Measurements from ENCODE around the gene GLRX5. TPM values are rescaled to one million over a fixed set of nuclear protein-coding genes. Genes with fewer than 3 reads are reported as not detected.

Gene GLRX5
- total and polyA plus RNA-seq, 9 donors = 38.0 to 105 (median 42.9) TPM

DNA sequence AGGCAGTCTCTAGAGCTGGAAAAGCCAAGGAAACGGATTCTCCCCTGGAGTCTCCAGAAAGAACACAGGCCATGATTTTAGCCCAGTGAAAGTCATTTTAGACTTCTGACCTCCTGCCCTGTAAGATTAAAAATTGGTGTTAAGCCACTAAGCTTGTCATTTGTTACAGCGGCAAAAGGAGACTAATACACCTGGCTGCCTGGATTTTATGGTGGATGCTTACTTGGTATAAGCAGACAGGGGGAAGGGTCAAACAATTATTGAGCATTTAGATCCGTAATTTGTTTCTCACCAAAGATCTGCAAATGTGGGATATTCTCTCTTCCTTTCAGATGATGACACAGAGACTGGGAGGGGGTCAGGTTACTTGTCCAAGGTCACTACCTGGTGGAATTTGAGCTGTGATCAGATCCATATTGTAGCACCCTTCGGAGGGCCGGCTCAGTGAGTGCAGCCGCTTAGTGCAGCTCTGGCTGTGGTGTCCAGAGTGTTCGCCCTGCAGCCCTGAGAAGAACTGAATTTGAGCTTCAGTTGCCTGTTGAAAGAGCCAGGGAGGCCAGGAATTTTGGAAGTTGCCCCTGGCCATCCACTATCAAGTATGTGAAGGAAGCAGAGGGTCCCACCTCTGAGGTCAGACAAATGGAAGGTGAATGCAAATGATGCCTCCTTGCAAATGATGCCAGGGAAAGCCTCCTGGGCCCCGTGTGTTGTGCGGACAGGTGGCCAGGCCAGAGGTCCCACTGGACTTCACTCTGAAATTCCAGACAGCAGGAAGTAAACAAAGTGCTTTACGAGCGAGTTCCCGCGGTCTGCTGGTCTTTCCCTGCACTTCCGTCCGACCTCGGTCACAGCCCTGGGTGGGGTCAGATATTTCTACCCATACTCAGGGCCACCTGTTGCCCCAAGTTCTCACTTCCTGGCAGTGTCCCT, 15.1 kb downstream of the GLRX5 start:
- no peaks in the 10 kb centered on the region for H3K36me3 ChIP-seq
- no peak overlapping the region for H3K27ac ChIP-seq
- WGBS, 3 donors = 85 to 88% (median 87%) methylated on average over 16 of the region's 16 CpGs
- TF ChIP-seq POLR2A (IDR thresholded peaks at IDR 0.05) (no peak), EP300 (IDR thresholded peaks at IDR 0.05) (no peak)
- TF ChIP-seq, protein P1, sequence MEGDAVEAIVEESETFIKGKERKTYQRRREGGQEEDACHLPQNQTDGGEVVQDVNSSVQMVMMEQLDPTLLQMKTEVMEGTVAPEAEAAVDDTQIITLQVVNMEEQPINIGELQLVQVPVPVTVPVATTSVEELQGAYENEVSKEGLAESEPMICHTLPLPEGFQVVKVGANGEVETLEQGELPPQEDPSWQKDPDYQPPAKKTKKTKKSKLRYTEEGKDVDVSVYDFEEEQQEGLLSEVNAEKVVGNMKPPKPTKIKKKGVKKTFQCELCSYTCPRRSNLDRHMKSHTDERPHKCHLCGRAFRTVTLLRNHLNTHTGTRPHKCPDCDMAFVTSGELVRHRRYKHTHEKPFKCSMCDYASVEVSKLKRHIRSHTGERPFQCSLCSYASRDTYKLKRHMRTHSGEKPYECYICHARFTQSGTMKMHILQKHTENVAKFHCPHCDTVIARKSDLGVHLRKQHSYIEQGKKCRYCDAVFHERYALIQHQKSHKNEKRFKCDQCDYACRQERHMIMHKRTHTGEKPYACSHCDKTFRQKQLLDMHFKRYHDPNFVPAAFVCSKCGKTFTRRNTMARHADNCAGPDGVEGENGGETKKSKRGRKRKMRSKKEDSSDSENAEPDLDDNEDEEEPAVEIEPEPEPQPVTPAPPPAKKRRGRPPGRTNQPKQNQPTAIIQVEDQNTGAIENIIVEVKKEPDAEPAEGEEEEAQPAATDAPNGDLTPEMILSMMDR (IDR thresholded peaks at IDR 0.05) = no peak
- intact Hi-C loops (cut with DNase I) = no loop called here
- DNase-seq = no peak
- no peaks in the 10 kb centered on the region for H3K27me3 ChIP-seq
- no peaks in the 10 kb centered on the region for H3K9me3 ChIP-seq
- peaks cover 9% of the 10 kb centered on the region for H3K4me1 ChIP-seq (ENCODE audit: insufficient read depth)
- no peak overlapping the region for H3K4me3 ChIP-seq

GRCh38 chr14:95551435-95551834, 16.6 kb downstream of the GLRX5 start:
- intact Hi-C loops (cut with DNase I) = no loop called here
- 95 to 100% (median 100%) methylated on average over 1 of the region's 1 CpG for WGBS, 3 donors
- Histone ChIP-seq H3K27ac (no peak overlapping the region), H3K4me3 (no peak overlapping the region), H3K36me3 (no peaks in the 10 kb centered on the region), H3K27me3 (no peaks in the 10 kb centered on the region), H3K9me3 (no peaks in the 10 kb centered on the region), H3K4me1 (ENCODE audit: insufficient read depth) (peaks cover 4% of the 10 kb centered on the region)
- no peak for DNase-seq
- TF ChIP-seq POLR2A (IDR thresholded peaks at IDR 0.05) = no peak
- TF ChIP-seq, protein P1 (IDR thresholded peaks at IDR 0.05) = no peak
- TF ChIP-seq EP300 (IDR thresholded peaks at IDR 0.05) = no peak

GRCh38 chr14:95553141-95553540, 18.3 kb downstream of the GLRX5 start:
- 79 to 87% (median 87%) methylated on average over 5 to 7 of the region's 7 CpGs for WGBS, 3 donors
- no peaks in the 10 kb centered on the region for H3K27me3 ChIP-seq
- H3K27ac ChIP-seq = no peak overlapping the region
- intact Hi-C loops (cut with DNase I) = no loop called here
- no peaks in the 10 kb centered on the region for H3K9me3 ChIP-seq
- TF ChIP-seq EP300 (IDR thresholded peaks at IDR 0.05) (no peak), POLR2A (IDR thresholded peaks at IDR 0.05) (no peak)
- TF ChIP-seq, protein P1 (IDR thresholded peaks at IDR 0.05) = no peak
- H3K36me3 ChIP-seq = no peaks in the 10 kb centered on the region
- DNase-seq = no peak
- H3K4me3 ChIP-seq = no peak overlapping the region
- no peaks in the 10 kb centered on the region for H3K4me1 ChIP-seq (ENCODE audit: insufficient read depth)

- intact Hi-C loops (cut with DNase I) = no loop called here
- DNase-seq = no peak
- WGBS, 3 donors = 83 to 98% (median 95%) methylated on average over 10 of the region's 10 CpGs
Observed at GRCh38 chr14:95555053-95555452, 20.2 kb downstream of the GLRX5 start.

More at GRCh38 chr14:95555053-95555452, 20.2 kb downstream of the GLRX5 start:
- TF ChIP-seq, protein P1 (IDR thresholded peaks at IDR 0.05) = no peak
- TF ChIP-seq POLR2A (IDR thresholded peaks at IDR 0.05) (no peak), EP300 (IDR thresholded peaks at IDR 0.05) (no peak)
- H3K36me3 ChIP-seq = no peaks in the 10 kb centered on the region
- no peak overlapping the region for H3K4me3 ChIP-seq
- H3K27ac ChIP-seq = no peak overlapping the region
- H3K9me3 ChIP-seq = no peaks in the 10 kb centered on the region
- no peaks in the 10 kb centered on the region for H3K27me3 ChIP-seq
- no peaks in the 10 kb centered on the region for H3K4me1 ChIP-seq (ENCODE audit: insufficient read depth)
